RPMI7951 (cell line): Measurements from ENCODE around the gene ATP4B. TPM values are rescaled to one million over a fixed set of nuclear protein-coding genes. Genes with fewer than 3 reads are reported as not detected.
"Not testable (repeated sequence)": the region's sequence is repeated elsewhere in the genome, so short reads cannot be mapped to it uniquely, and the experiment has no call there.

ENCODE experiments used
- DNase-seq: peaks from one replicate; pipeline ENCODE4 v3.0.0-alpha.2; 2012; ENCODE audit warnings: low read depth
- total RNA-seq: library from RNA; depleted of rRNA; stranded (reverse); fragments of >200 nt; shearing (Covaris generic); gene quantifications from 2 replicates; pipeline ENCODE4 v1.2.3, GENCODE V29; 2014

Gene ATP4B
- total RNA-seq, 1 experiment from 2014 or later: not detected

DNA sequence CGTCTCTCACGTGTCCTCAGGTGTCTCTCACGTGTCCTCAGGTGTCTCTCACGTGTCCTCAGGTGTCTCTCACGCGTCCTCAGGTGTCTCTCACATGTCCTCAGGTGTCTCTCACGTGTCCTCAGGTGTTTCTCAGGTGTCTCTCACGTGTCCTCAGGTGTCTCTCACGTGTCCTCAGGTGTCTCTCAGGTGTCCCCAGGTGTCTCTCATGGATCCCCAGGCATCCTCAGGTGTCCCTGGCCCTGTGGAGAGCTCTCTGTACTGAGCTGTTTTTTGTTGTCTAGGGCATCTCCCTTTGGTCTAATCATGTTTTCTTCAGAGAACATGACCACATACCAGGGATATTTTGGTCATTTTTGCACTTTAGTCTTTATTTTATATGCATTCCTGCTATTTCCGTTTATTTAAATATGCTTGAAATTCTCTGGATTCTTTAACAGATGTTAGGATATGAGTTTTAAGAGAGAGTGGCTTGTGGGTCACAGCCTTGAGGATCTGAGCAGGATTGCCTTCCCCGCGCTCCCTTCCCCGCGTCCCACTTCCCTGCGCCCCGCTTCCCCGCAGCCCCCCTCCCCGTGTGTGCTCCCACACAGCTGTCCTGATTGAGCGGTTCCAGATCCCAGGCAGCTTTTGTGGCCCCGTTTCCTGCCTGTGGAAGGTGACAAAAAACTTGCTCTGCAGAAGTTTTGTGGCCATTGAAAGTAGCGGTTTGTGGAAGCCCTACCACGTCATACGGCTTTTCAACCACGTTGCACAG is 31.9 kb downstream of the ATP4B start:
- peak; percentile 34 for DNase-seq

- not testable (repeated sequence) for DNase-seq
Measured at GRCh38 chr13:113624640-113625304, 33.2 kb downstream of the ATP4B start.

- DNase-seq: no peak
Measured at GRCh38 chr13:113624235-113624587, 33.8 kb downstream of the ATP4B start.

DNA sequence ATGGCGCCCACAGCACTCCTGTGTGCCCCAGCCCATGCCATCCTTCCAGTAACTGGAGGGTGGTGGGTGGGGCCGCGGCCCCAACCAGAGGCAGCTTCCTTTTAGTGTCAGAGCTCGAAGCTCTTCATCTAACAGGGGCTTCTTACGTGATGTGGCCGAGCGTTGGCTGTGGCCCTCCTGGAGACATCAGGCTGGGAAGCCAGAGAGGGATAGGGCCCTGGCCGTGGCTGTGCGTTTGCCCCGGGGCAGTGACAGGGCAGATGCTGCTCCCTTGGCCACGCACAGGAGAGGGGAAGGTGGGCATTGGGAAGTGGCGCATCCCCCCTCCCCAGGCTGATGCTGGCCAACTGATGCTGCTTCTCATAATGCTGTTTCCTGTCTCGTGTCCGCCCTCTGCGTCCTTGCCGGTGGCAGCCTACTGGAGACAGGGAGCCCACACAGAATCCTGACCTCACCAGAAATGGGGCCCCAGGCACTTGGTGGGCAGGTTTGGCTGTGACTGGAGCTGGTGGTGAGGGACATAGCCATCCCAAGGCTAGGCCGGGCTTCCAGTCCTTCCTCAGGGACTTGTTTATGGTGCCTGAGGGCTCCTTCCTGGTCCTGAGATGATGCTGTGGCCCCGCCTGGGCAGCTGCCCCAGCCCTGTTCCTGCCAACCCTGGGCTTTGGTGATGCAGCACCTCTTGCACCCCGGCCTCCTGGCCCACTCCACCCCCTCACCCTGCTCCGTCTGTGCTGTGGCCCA is 34.3 kb downstream of the ATP4B start:
- peak; percentile 66 for DNase-seq

DNA sequence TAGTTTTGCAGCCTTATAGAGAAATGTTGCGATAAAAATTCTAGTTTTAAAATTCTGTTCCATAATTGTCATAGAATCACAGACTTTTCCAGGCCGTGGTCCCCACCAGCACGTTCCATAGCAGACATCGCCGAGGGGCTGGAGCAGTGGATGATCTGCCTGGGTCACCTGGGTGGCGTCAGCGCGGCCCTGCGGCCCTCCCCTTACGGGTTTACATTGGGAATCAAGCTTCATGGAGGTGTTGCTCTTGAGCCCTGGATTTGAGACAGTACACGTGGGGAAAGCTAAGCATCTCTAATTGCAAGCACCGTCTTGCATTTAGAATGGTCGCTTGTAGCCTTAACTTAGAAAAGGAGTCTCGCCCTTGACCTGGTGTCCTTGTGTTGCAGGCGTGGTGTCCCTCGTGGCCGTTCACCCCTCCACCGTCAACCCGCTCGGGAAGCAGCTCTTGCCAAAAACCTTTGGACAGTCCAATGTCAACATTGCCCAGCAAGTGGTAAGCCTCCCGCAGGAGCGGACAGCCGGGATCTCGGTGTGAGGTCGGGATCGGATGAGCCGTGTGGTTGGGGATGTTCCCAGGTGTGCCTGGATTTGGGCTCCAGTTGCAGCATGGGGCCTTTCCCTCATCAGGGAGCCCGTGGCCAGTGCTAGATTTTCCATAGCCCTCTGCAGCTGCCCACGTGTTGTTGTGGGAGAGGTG is 35.1 kb downstream of the ATP4B start:
- DNase-seq: peak; percentile 3

GRCh38 chr13:113621986-113622550 is 35.9 kb downstream of the ATP4B start:
- DNase-seq: not testable (repeated sequence)

DNA sequence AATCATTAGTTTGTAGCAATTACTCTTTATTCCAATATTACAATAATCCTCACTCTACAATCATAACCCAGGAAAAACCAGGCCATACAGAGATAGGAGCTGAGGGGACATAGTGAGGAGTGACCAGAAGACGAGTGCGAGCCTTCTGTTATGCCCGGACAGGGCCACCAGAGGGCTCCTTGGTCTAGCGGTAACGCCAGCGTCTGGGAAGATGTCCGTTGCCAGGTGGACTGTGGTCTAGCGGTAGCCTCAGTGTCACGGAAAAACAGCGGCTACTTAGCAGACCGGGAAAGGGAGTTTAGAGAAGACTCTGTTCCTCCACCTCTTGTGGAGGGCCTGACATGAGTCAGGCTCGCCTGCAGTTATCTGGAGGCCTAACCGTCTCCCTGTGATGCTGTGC is 36.5 kb downstream of the ATP4B start:
- DNase-seq: peak; percentile 34

DNA sequence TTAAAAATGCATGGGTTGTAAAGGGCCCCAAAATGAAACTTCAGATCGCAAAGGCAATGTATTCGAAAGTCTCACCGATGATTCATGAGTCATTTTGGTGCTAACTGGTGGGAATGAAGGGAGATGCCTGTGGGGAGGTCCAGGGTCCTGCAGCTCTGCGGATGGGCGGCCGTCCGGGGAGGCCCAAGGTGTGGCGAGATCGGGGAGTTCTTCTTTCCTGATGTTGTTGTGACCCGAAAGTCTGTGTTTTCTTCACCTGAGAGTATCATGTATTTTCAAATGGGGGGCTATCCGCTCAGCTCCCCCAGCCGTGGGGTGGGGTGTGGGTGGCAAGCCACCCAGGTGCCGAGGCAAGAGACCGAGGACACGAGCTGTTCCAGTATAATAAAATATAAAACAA is 37.0 kb downstream of the ATP4B start:
- no peak for DNase-seq

- DNase-seq: no peak
Measured at GRCh38 chr13:113620036-113620796, 37.8 kb downstream of the ATP4B start.

DNA sequence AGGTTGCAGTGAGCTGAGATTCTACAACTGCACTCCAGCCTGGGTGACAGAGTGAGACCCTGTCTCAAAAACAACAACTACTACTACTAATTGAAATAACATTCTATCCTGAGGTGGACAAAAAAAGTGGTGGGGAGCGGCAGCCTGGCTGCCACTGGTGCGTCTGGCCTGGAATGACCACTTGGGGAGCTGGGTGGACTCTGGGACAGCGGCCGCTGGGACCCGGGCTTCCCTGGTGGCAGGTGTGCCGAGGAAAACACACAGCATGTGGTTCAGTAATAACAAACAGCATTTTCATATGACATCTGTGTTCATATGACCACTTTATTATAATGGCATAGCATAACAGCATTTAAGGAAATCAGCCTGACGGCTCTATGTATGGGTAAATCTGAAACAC is 39.5 kb downstream of the ATP4B start:
- DNase-seq: no peak

DNA sequence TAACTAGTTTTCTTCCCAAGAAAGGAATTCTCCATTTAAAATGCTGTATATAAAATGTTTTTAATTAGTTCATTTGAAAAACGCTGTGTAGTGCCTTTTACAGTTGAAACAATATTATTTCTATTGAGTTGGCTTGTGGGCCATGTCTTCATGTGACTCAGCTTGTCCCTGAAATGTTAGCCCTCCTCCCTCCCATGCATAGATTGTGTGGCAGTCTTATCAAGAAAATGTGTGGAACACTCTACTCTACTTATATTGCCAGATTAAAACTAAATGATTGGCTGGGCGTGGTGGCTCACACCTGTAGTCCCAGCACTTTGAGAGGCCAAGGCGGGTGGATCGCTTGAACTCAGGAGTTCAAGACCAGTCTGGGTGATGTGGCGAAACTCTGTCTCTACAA is 40.0 kb downstream of the ATP4B start:
- DNase-seq: no peak

DNA sequence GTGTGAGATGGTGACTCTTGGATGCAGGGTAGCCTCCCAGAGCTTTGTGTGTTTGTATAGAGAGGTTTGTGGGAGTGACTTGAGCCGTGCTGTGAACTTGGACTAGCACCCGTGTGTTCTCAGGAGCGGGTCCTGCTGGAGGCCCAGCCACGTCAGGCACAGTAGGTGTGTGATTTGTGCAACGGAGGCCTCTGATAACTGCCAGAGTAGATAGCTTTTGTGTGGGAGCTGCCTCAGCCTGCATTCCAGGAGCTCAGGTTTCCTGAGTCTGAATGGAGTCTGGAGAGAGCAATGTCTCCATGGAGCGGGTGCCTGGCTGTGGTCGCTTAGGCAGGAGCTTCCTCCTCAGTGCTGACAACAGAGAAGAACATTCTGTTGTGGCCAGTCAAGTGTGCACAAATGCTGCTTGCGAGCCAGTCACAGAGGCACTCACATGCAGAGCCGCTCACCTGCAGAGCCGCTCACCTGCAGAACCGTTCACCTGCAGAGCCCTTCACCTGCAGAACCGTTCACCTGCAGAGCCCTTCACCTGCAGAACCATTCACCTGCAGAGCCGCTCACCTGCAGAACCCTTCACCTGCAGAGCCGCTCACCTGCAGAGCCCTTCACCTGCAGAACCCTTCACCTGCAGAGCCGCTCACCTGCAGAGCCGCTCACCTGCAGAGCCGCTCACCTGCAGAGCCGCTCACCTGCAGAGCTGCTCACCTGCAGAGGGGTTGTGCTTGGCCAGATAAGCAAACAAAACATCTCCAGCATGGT is 40.8 kb downstream of the ATP4B start:
- DNase-seq: no peak

DNA sequence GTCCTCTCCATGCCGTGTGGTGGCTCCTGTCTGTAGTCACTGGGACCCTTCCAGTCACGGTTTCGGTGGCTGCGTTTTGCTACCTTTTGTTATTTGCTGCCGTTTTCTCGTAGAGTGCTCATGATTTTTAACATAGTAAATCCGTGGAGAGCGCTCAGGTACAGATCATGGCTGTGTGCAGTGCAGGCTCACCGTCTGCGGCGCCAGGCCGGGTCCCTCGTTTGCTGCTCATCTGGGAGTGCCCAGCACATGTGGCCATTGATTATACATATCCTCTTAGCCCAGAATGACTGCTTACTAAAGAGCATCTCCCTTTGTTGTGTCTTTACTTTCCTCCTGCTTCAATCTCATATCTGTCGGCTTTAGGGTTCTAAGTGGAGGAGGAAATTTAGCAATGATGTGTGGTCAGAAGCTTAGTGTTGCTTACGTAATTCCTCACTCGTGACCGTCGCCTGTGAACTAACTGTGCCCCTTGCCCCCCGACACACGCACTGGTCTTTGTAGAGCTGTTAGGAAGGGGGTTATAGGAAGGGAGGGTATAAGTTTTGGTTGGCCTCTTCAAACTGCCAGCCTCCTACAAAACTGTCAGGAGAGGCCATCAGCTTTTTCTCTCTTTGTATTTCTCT is 41.6 kb downstream of the ATP4B start:
- no peak for DNase-seq

GRCh38 chr13:113613789-113614379 is 44.1 kb downstream of the ATP4B start:
- DNase-seq: no peak

GRCh38 chr13:113612607-113613006 is 45.4 kb downstream of the ATP4B start:
- DNase-seq: no peak

GRCh38 chr13:113611996-113612395 is 46.0 kb downstream of the ATP4B start:
- no peak for DNase-seq

GRCh38 chr13:113610266-113610665 is 47.7 kb downstream of the ATP4B start:
- no peak for DNase-seq

DNA sequence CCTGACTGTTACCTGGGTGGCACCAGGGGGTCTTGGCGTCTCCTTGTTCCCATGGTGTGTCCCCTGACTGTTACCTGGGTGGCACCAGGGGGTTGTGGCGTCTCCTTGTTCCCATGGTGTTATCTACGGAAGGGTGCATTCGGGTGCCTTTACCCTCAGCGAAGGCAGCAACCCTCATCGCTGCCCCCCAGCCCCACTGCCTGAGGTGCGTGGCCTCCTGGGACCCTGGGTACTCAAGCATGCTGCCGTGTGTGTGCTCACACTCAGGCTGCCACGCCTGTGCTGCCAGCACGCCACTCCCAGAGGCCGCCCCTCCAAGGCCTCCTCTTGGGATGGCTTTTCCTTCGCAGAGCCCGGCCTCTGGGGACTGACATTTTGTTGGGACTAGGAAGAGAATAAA is 48.4 kb downstream of the ATP4B start:
- DNase-seq: no peak

GRCh38 chr13:113608967-113609533 is 48.9 kb downstream of the ATP4B start:
- no peak for DNase-seq
